Sigmoid colon (tissue), 4 donors: Measurements from ENCODE around the gene NXPE1.

ENCODE experiments used
- CTCF ChIP-seq, 4 experiments: fragments of 450-650 bp in 3 of 4; fragments of 200-600 bp in 1 of 4; IDR thresholded peaks; one replicate each; pipeline ENCODE4 v1.5.1; 2016 to 2019; ENCODE audit warnings: antibody characterized with exemption in 4 of 4, mild to moderate bottlenecking in 3 of 4, moderate library complexity in 2 of 4
- EP300 ChIP-seq, 4 donors: sonication (generic); formaldehyde crosslinking; IDR thresholded peaks; one replicate each; pipeline ENCODE4 v1.6.1; 2017; ENCODE audit warnings: antibody characterized with exemption in 4 of 4
- POLR2A ChIP-seq, 2 donors: fragments of 450-650 bp; IDR thresholded peaks; one replicate each; pipeline ENCODE4 v1.6.1; 2016; ENCODE audit warnings: antibody characterized with exemption in 2 of 2, mild to moderate bottlenecking in 2 of 2, moderate library complexity in 2 of 2
- POLR2AphosphoS5 ChIP-seq, 4 donors: sonication (generic); formaldehyde crosslinking; IDR thresholded peaks; one replicate each; pipeline ENCODE4 v1.6.1; 2017; ENCODE audit warnings: antibody characterized with exemption in 4 of 4

- no peak for TF ChIP-seq CTCF (IDR thresholded peaks at IDR 0.05)
- TF ChIP-seq EP300 (IDR thresholded peaks at IDR 0.05), result no peak
- no peak for TF ChIP-seq POLR2A (IDR thresholded peaks at IDR 0.05)
- TF ChIP-seq POLR2AphosphoS5 (IDR thresholded peaks at IDR 0.05), result no peak
These were observed 48.2 kb upstream of the NXPE1 start for GRCh38 chr11:114607753-114608459.
